Activated CD4-positive, alpha-beta T cell treated with anti-CD3 and anti-CD28 coated beads, Interleukin-2, amount 50 U/mL, for 1 hour (primary cell): ENCODE measurements around the gene TMEM186.
"Not testable (repeated sequence)": the region's sequence is repeated elsewhere in the genome, so short reads cannot be mapped to it uniquely, and the experiment has no call there.

Source experiments
- DNase-seq: peaks from one replicate; pipeline ENCODE4 v3.0.0-alpha.2; 2020

TMEM186 gene

GRCh38 chr16:8768283-8768682 lies 29.2 kb downstream of the TMEM186 start:
- DNase-seq: no peak

- no peak for DNase-seq
These were observed 30.3 kb downstream of the TMEM186 start for GRCh38 chr16:8767176-8767575.

- no peak for DNase-seq
These were observed 32.8 kb downstream of the TMEM186 start for GRCh38 chr16:8764525-8765250.

- DNase-seq: no peak
These were observed 33.5 kb downstream of the TMEM186 start for GRCh38 chr16:8763899-8764298.

- DNase-seq: no peak
These were observed 34.4 kb downstream of the TMEM186 start for GRCh38 chr16:8763083-8763482.

- no peak for DNase-seq
These were observed 35.2 kb downstream of the TMEM186 start for GRCh38 chr16:8762254-8762653.

GRCh38 chr16:8761078-8761477 lies 36.4 kb downstream of the TMEM186 start:
- DNase-seq: no peak

GRCh38 chr16:8760021-8760420 lies 37.4 kb downstream of the TMEM186 start:
- no peak for DNase-seq

GRCh38 chr16:8758022-8758421 lies 39.4 kb downstream of the TMEM186 start:
- DNase-seq: no peak

- DNase-seq: no peak
These were observed 40.7 kb downstream of the TMEM186 start for GRCh38 chr16:8756755-8757154.

- DNase-seq: no peak
These were observed 43.9 kb downstream of the TMEM186 start for GRCh38 chr16:8753416-8754054.

GRCh38 chr16:8752706-8753105 lies 44.7 kb downstream of the TMEM186 start:
- no peak for DNase-seq

- no peak for DNase-seq
These were observed 45.7 kb downstream of the TMEM186 start for GRCh38 chr16:8751481-8752311.

GRCh38 chr16:8748944-8749343 lies 48.5 kb downstream of the TMEM186 start:
- DNase-seq: not testable (repeated sequence)
